HG03342 (cell line): ENCODE measurements around the gene CIDEB.

Experiments
- ATAC-seq: cut with Tn5 transposase; IDR thresholded peaks from one replicate; pipeline ENCODE4 v1.9.1; 2021; ENCODE audit warnings: mild to moderate bottlenecking, moderate library complexity; ENCODE audit not compliant: unreplicated experiment

Gene CIDEB

GRCh38 chr14:24313913-24314312, 6.1 kb upstream of the CIDEB start:
- ATAC-seq, result no peak

GRCh38 chr14:24312736-24313507, 5.1 kb upstream of the CIDEB start:
- ATAC-seq, result no peak

GRCh38 chr14:24311837-24312615, 4.2 kb upstream of the CIDEB start:
- no peak for ATAC-seq

DNA sequence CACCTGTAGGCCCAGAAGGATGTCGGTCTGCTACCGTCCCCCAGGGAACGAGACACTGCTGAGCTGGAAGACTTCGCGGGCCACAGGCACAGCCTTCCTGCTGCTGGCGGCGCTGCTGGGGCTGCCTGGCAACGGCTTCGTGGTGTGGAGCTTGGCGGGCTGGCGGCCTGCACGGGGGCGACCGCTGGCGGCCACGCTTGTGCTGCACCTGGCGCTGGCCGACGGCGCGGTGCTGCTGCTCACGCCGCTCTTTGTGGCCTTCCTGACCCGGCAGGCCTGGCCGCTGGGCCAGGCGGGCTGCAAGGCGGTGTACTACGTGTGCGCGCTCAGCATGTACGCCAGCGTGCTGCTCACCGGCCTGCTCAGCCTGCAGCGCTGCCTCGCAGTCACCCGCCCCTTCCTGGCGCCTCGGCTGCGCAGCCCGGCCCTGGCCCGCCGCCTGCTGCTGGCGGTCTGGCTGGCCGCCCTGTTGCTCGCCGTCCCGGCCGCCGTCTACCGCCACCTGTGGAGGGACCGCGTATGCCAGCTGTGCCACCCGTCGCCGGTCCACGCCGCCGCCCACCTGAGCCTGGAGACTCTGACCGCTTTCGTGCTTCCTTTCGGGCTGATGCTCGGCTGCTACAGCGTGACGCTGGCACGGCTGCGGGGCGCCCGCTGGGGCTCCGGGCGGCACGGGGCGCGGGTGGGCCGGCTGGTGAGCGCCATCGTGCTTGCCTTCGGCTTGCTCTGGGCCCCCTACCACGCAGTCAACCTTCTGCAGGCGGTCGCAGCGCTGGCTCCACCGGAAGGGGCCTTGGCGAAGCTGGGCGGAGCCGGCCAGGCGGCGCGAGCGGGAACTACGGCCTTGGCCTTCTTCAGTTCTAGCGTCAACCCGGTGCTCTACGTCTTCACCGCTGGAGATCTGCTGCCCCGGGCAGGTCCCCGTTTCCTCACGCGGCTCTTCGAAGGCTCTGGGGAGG, 3.1 kb upstream of the CIDEB start, which contains the start of gene LTB4R:
TSS of gene LTB4R (plus strand) at position 857 of the 959 bp plus-strand sequence. CDS start 4,150 bp downstream, outside the sequence.
- ATAC-seq, result peak; percentile 56

- no peak for ATAC-seq
Observed at GRCh38 chr14:24310265-24310645, 2.5 kb upstream of the CIDEB start.

GRCh38 chr14:24309538-24310264, 1.9 kb upstream of the CIDEB start, which contains the start of gene LTB4R2:
LTB4R2 (plus strand) TSS chr14:24310140; CDS start chr14:24310665, 525 bp downstream.
- ATAC-seq, result no peak

DNA sequence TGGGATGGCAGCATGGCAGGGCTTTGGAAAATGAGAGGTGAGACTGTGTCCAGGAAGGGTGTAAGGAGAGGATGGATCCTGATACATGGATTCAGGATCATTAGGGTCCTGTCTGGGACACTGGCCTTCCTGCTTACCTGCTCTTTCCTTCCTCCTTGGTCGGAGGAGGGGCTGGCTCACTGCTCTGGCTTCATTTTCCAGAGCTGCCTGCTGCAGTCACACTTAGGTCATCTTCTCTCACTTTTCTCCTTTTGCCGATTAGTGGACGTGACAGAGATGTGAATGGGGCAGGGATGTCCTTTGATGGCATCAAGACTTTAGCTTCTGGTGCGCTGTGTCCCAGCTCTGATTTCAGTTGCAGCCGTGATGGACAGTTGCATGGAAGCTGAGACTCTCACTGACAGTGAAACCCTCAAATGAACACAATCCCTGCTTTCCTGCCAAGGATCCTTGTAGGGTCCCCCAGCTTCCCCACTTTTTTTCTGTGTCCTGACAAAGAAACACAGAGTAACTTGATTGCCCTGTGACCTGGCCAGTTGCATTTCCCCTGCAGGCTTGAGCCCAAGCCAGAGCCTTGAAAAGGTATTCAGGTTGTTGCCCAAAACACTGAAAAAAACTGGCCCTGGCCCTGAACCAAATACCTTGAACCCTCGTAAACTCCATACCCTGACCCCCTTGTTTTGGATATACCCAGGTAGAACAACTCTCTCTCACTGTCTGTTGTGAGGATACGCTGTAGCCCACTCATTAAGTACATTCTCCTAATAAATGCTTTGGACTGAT, 756 bp upstream of the CIDEB start:
- ATAC-seq, result no peak

DNA sequence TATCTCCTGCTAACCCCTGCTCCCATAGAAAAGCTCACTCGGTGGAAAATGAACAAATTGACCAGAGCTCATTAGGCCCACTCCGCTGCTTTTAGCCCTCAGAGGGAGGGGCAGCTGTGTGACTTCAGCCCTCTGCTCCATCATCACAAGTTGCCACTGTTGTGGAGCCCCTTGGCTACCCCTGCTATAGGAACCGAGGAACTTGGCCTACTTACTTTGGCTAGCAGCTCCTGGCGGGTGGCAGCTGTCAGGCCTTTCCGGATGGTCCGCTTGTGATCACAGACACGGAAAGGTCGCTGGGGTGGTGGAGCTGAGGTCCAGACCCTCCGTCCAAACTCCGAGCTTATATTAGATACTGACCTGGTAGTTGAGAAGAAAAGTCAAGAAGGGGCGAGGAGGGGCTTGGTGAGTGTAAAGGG, 612 bp downstream of the CIDEB start:
- no peak for ATAC-seq

DNA sequence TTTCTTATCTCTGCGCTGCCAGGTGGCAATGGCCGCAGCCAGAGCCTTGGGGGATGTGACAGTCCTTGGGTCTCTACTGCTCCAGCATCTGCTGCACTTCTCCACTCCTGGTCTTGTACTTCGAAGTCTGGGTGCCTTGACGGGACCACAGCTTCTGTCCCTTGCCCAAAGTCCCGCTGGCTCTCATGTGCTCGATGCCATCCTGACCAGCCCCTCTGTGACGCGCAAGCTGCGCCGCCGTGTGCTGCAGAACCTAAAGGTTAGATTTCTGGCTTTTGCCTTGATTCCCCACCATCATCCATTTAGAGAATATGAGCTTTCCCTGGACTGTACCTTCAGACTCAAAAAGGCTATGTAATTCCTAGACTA, 3.8 kb downstream of the CIDEB start:
- no peak for ATAC-seq

- ATAC-seq, result no peak
Observed at GRCh38 chr14:24300326-24300980, 7.3 kb downstream of the CIDEB start.

- ATAC-seq, result peak; percentile 51
Observed at GRCh38 chr14:24299255-24300191, 8.3 kb downstream of the CIDEB start, which contains the start of the genes DHRS1 and NOP9. DHRS1 (minus strand) TSS chr14:24299780; CDS start chr14:24299106, 674 bp downstream. NOP9 (plus strand) TSS chr14:24299850; CDS start chr14:24299955, 105 bp downstream.

DNA sequence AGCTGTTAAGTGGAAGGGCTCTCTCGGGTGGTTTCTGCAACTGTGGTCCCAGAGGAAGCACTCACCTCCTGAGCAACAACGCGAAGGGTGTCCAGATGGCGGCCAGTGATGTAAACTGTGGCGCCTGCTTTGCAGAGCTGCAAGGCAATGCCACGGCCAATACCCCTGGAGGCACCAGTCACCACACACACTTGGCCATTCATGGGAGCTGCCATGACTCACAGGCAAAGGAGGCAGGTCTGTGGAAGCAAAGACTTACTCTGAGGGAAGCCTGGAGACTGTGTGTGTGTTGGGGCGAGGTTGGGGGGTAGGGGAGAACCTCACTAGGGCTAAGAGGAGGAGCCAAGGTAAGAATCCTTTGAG, 8.9 kb downstream of the CIDEB start:
- no peak for ATAC-seq

DNA sequence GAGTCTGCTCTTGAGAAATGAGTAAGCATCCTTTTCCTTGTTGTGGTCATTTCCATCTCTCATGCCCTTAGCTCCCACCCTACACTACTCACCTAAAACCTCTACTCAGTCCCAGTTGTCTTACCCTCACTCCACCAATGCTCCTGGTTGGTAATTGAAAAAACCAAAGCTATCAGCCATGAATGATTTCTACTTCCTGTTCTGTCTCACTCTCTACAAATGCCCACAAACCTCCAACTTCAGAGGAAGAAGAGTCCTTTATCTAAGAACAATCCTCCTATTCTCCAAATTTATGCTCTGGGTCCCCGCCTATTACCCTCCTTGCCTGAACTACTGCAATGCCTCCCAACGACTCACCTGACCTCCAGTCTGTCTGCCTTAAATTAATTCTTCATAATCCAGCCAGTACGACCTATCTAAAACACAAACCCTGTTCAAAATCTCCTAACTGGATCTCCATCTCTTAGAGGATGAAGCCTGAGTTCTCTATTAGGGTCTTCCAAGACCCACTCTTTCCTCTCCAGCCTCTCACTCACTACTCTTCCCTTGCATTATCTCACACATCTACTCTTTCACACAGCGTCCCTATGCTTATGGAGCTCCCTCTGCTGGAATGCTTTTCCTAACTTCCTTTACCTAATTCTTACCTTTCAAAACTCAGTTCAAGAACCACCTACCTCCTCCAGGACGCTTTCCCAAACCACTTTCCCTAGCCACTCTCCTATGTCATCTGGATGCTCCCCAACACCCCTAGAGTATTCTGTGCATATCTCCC, 10.4 kb downstream of the CIDEB start:
- ATAC-seq, result peak; percentile 22

DNA sequence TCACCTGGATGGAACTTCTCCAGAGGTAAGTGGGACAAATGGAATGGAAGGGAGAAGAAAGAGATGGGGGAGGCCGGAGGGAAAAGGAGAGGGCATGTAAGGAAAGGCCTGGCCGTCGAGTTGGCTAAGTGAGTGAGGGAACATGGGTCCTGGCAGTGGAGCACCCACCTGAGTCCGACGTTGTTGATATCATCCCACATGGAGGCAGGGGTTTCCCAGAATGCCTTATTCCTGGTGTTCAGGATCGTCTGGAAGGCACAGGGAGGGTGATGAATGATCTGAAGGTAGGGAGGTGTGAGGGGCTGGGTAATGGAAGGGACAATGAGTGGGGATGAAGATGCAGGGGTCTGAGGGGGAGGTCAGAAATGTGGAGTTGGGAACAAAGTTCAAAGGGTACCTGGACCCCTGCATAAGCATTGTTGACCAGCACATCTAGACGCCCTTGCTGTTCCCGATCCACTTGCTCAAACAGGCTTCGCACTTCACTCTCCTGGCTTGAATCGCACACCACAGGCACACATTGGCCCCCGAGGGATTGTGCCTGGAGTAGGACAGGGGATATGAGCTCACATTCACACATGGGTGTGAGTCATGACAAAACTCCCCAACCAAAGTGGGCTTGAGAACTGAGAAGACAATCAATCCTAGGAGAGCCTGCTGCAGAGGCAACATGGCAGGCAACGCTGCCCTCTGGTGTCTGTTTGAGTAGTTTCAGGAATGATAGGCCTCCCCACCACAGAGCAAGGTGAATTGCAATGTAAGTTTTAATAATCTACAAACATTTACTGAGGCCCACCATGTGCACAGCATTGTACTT, 11.2 kb downstream of the CIDEB start:
- ATAC-seq, result peak; percentile 51

- no peak for ATAC-seq
Observed at GRCh38 chr14:24293525-24293924, 14.3 kb downstream of the CIDEB start.
